HG02642 (cell line): Measurements from ENCODE around the gene IL1R2.
"Not testable (repeated sequence)": the region's sequence is repeated elsewhere in the genome, so short reads cannot be mapped to it uniquely, and the experiment has no call there.

Source experiments
- ATAC-seq: cut with Tn5 transposase; IDR thresholded peaks from one replicate; pipeline ENCODE4 v1.9.1; 2021; ENCODE audit warnings: mild to moderate bottlenecking; ENCODE audit not compliant: unreplicated experiment, poor library complexity

The IL1R2 gene

DNA sequence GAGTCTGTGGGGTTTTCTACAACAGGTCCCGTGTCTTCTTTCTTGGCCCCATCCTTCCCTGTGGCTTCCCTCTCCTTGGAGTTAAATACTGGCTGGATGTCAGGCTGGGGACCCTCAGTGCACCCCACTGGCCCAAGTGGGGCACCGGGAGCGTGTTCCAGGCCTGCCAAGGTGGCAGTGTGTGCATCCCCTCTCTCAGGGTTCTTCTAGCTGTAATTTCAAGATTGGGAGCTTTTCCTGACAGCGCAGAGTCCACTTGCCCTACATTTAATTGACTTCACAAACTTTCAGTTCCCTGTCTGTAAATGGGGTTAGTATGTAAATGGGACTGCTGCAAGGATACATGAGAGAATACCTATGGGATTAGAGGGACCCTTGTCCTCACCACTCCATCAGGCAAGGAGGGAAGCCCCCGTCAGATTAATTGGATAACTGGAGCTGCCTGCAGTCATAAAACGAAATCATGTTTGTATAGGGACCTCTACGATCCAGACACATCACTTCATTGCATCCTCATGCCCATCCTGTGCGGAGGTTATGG, 66.6 kb downstream of the IL1R2 start:
- no peak for ATAC-seq

DNA sequence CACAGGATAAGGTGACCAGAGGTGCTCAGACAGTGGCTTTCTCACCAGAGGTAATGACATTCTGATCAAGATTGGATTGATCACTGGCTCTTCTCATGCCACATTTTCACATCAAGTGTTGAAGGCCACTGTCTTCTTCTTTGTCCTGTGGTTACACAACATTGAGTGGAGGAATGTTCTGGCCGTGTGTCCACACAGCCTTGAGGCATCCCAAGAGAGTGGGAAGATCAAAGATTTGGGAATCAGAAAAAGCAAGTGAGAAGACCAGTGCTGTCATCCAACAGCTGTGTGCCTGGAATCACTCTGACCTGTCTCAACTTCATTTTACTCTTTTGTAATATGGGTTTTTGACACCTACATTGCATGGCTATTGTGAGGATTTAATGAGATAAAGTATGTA, 67.4 kb downstream of the IL1R2 start:
- no peak for ATAC-seq

GRCh38 chr2:102060047-102060446, 68.3 kb downstream of the IL1R2 start:
- no peak for ATAC-seq

GRCh38 chr2:102060792-102061191, 69.0 kb downstream of the IL1R2 start:
- no peak for ATAC-seq

- no peak for ATAC-seq
Observed at GRCh38 chr2:102061286-102061699, 69.5 kb downstream of the IL1R2 start.

DNA sequence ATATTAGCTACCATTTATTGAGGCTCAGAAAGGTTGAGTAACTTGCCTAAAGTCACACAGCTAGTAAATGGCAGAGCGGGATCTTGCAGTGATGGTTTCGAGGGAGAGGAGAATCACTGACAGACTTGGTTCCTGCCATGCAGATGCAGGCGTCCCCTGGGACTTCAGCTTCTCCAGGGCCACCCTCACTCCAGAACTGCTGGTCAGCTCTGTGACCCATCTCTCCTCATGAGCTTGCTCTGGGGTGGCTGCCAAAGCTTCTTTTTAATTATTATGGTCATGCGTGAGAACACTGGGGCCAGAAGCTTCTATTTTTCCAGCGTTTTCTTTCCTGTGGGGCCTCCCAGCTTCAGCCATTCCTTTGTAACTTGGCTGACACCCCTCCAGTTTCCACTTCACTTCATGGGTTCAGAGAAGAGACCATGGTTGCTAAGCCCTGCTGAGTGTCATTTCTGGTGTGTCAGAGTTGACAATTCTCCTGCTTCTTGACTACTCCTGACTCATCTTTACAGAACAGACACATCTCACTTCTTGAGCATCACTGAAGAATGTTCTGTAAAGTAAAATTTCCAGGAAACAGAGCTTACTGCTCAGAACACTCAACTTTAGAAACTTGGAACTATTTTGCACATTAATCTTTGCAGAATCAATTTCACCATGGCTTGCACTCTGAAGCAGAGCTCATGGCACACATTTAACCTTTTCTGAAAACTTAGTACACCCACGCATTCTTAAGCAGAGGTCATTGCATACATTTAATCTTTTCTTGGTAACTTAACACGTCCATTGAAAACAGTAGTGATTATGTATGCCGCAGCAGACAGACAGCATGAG, 70.4 kb downstream of the IL1R2 start:
- no peak for ATAC-seq

DNA sequence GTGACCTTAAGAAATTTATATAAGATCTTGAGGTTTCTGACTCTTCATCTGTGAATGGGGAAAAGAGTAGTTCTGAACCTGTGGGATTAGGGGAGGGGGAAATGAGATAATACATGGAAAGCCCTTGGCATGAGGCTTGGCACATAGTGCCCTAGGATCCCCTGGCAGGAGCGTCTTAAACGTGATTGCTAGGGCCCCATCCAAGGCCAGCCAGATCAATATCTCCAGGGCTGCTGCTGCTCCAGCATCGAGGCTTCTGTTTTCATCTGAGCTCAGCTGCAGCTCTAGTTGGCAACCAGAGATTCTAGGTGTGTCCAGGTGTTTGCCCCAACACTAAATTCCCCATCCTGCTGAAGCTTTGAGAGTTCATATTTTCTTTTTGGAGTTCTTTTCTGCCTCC, 71.0 kb downstream of the IL1R2 start:
- ATAC-seq: no peak

- ATAC-seq: no peak
Observed at GRCh38 chr2:102063487-102063911, 71.7 kb downstream of the IL1R2 start.

DNA sequence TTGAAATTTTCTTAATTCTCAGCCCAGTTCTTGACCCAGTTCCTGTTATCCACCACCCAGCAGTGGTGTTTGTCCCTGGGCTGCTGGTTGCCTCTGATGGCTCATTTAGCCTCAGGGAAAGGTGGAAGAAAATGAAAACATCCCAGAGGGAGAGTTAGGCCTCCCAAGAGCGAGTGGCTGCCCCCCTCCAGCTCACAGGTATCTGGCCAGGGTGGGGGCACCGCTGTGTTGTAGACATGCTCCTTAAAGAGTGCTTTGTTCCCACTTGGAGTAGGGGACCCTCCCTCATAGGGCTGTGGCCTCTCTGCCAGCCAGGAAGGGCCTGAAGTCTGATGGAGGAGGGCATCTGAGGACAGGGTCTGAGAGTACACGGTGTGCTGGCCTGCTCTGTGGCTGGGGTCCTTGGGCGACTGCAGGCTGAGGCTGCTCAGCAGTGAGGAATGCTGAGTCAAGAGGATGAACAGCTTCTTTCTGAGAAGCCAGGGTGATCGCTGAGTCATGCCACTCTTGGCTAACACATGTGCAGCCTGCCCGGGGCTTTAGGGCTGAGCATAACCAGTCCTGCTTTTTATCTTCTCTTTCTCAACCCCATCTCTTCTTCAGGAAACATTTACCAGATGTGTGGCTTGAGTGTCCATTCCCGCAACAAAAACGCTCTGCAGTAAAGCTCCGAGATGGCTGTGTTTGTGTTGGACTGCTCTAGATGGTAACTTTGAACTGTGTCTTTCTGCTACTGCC, 72.3 kb downstream of the IL1R2 start:
- ATAC-seq: no peak

- no peak for ATAC-seq
Observed at GRCh38 chr2:102064679-102065674, 73.2 kb downstream of the IL1R2 start.

GRCh38 chr2:102065675-102066252, 74.0 kb downstream of the IL1R2 start:
- no peak for ATAC-seq

DNA sequence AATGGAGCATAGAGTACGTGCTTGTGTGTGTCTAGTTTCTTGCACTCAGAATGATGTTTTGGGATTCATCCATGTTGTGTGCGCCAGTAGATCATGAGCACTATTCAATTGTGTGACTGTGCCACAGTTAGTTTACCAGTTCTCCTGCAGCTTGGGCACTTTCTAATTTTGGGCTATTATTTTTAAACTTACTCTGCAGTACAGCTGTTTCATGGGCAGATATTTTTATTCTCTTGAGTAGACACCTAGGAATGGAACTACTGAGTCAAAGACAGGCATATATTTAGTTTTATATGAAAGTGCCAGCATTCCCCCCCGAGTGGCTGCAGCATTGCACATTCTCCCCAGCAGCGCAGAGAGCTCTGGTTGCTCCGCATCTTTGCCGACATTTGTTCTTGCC, 74.8 kb downstream of the IL1R2 start:
- no peak for ATAC-seq

GRCh38 chr2:102068126-102068525, 76.4 kb downstream of the IL1R2 start:
- not testable (repeated sequence) for ATAC-seq

DNA sequence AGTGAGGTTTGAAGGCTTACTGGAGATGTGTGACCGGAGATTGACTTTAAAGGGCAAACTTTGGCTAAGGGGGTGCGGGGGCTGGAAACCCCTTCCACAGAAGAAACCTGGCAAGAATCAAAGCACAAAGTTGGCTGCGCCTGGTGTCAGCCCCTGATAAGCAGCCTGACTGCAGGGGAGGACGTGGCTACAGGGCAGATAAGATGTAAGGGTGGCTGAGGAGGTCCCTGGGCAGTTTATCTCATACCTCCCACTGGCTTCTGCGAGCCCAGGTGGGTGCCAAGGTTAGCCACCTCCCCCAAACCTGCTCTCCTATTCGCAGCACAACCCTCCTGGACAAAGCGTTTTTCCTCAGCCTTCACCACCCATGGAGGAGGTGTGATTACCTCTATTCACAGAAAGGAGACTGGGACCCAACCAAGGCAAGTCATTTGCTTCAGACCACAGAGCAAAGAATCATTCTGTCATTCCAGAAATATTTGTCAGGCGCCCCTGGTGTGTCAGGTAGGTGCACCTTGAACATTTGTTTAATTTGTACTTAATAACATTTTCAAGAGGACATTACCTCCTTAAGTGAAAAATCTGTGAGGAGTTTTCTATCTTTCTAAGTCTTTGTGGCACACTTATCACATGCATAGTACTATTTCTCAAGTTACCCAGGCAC, 77.7 kb downstream of the IL1R2 start:
- ATAC-seq: no peak

GRCh38 chr2:102070058-102070642, 78.4 kb downstream of the IL1R2 start:
- no peak for ATAC-seq

DNA sequence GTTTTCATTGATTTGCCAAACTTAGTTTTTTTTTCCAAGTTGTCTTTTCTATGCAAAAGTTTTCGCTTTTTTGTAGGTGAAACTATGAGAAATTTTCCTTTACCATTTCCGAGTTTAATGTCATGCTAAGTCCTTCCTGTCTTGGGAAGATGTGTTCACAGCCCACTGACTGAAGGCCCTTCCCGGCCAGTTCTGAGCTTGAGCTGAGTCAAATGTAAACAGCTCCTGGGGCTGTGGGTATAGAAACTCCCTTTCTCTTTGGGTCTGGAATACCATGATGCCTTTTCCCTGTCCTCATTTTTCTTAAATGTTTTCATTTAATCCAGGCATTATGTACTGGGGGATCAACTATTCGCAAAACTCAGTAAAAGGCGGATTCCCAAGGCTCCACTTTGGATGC, 81.0 kb downstream of the IL1R2 start:
- no peak for ATAC-seq

- ATAC-seq: no peak
Observed at GRCh38 chr2:102073168-102073724, 81.5 kb downstream of the IL1R2 start.

GRCh38 chr2:102074152-102074783, 82.5 kb downstream of the IL1R2 start:
- ATAC-seq: no peak
